ENCODE data around the gene TUBB3. TPM values are rescaled to one million over a fixed set of nuclear protein-coding genes. Genes with fewer than 3 reads are reported as not detected.

TUBB3 gene
- total RNA-seq, 1 experiment from 2014 or later, result 164 TPM

- no peaks in the 10 kb centered on the region for H3K4me1 Mint-ChIP-seq
- H3K9ac ChIP-seq (ENCODE audit: extremely low read depth, insufficient read length, low read length), result no peak overlapping the region
Observed at GRCh38 chr16:89898201-89898967, 24.8 kb upstream of the TUBB3 start.

More at GRCh38 chr16:89898201-89898967, 24.8 kb upstream of the TUBB3 start:
- H4K91ac ChIP-seq (ENCODE audit: insufficient read length, low read depth, low read length), result no peak overlapping the region
- H2AFZ ChIP-seq (ENCODE audit: low read length), result no peak overlapping the region
- H2AK5ac ChIP-seq (ENCODE audit: insufficient read length, low read length), result no peak overlapping the region
- no peak overlapping the region for H3K4me2 ChIP-seq (ENCODE audit: insufficient read depth, insufficient read length, low read length)
- H2BK12ac ChIP-seq (ENCODE audit: insufficient read length, low read depth, low read length), result no peak overlapping the region
- no peak overlapping the region for H3K4ac ChIP-seq (ENCODE audit: low read depth, low read length)
- Mint-ChIP-seq H3K27ac (peak overlapping the region; percentile 20 to 52 (median 49); a peak in 4 of 7 replicates), H3K36me3 (ENCODE audit: insufficient read depth in 1 of 3, low read depth in 3 of 3) (peaks cover 25 to 61% (median 55%) of the 10 kb centered on the region in 3 experiments), H3K27me3 (ENCODE audit: low read depth) (no peaks in the 10 kb centered on the region), H3K9me3 (no peaks in the 10 kb centered on the region), H3K4me3 (no peak overlapping the region)
- no peak overlapping the region for H2BK15ac ChIP-seq (ENCODE audit: low read depth, low read length)
- no peaks in the 10 kb centered on the region for H3K23me2 ChIP-seq (ENCODE audit: insufficient read length, low read depth, low read length, poor library complexity, severe bottlenecking)
- WGBS (ENCODE audit: extremely low coverage, insufficient read length, low lambda C conversion rate), result no CpG with 5 or more reads among the region's 36 CpGs
- no peak overlapping the region for H4K5ac ChIP-seq (ENCODE audit: insufficient read length, low read depth, low read length)
- H3K14ac ChIP-seq (ENCODE audit: insufficient read depth, low read length), result no peak overlapping the region
- no peaks in the 10 kb centered on the region for H3K9me3 ChIP-seq (ENCODE audit: control insufficient read depth, low read depth, low read length)
- H3K79me1 ChIP-seq (ENCODE audit: insufficient read depth, low read depth, low read length, poor library complexity, severe bottlenecking), result no peaks in the 10 kb centered on the region
- DNase-seq, result no peak
- H4K8ac ChIP-seq (replicated peaks; ENCODE audit: insufficient read length, low read depth, low read length), result no peak overlapping the region
- no peak overlapping the region for H3K18ac ChIP-seq (ENCODE audit: insufficient read length, low read depth, low read length)
- H3K27me3 ChIP-seq (ENCODE audit: insufficient read depth, low read length), result no peaks in the 10 kb centered on the region
- H2BK20ac ChIP-seq (ENCODE audit: low read depth, low read length, poor library complexity, severe bottlenecking), result no peak overlapping the region
- H3K56ac ChIP-seq (ENCODE audit: insufficient read length, low read depth, low read length), result no peak overlapping the region
- no peaks in the 10 kb centered on the region for H4K20me1 ChIP-seq (ENCODE audit: control insufficient read depth, insufficient read depth, insufficient read length)
- no peak overlapping the region for H3T11ph ChIP-seq (ENCODE audit: low read length)
- no peaks in the 10 kb centered on the region for H3K79me2 ChIP-seq (ENCODE audit: insufficient read depth, low read length)
- no peak for TF ChIP-seq CTCF (conservative IDR thresholded peaks at IDR 0.05)
- H3K23ac ChIP-seq (ENCODE audit: insufficient read length, low read depth, low read length), result no peak overlapping the region
- no peak overlapping the region for H2BK5ac ChIP-seq (ENCODE audit: insufficient read length, low read length)
- no peaks in the 10 kb centered on the region for H3K4me1 ChIP-seq (ENCODE audit: insufficient read depth, low read length)
- H2BK120ac ChIP-seq (ENCODE audit: low read depth, low read length, poor library complexity, severe bottlenecking), result no peak overlapping the region
- H3K27ac ChIP-seq (ENCODE audit: insufficient read length, low read depth, low read length), result no peak overlapping the region
